ENCODE data around the gene SLC16A1. TPM values are rescaled to one million over a fixed set of nuclear protein-coding genes. Genes with fewer than 3 reads are reported as not detected.
A peak's percentile ranks its signal among the peaks of the same experiment; 100 is the strongest.

The SLC16A1 gene
- polyA plus RNA-seq, 1 of the 3 experiments (the other 2 are of a cell fraction), result 34.2 TPM

DNA sequence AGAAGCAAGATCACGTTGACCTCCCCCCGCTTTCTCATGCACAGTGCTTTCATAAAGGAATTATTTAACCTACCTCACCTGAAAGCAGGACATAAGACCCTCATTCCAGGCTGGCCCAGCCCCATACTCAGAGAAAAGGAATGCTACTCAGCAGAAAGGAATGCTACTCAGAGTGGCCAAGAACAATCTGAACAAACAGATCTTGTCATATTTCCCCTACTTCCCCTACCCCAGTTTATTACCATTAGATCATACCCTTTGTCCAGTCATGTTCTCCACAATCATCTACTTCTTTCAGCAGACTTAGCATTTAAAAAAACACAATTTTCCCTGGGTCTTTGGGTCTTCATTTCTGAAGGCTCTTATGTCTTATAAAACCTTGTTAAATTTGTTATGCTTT lies 89.8 kb downstream of the SLC16A1 start (continued):
- TF ChIP-seq, protein P1, sequence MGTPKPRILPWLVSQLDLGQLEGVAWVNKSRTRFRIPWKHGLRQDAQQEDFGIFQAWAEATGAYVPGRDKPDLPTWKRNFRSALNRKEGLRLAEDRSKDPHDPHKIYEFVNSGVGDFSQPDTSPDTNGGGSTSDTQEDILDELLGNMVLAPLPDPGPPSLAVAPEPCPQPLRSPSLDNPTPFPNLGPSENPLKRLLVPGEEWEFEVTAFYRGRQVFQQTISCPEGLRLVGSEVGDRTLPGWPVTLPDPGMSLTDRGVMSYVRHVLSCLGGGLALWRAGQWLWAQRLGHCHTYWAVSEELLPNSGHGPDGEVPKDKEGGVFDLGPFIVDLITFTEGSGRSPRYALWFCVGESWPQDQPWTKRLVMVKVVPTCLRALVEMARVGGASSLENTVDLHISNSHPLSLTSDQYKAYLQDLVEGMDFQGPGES (IDR thresholded peaks at IDR 0.05; ENCODE audit: low read depth, low read length), result no peak
- TF ChIP-seq MEF2A (IDR thresholded peaks at IDR 0.05; ENCODE audit: borderline replicate concordance, low read depth), result no peak
- no peak for TF ChIP-seq YY1 (IDR thresholded peaks at IDR 0.05; ENCODE audit: low read depth)
- no peak for TF ChIP-seq NRF1 (IDR thresholded peaks at IDR 0.05; ENCODE audit: low read depth, low read length)
- TF ChIP-seq POLR2AphosphoS5 (IDR thresholded peaks at IDR 0.05; ENCODE audit: low read depth, low read length), result no peak
- TF ChIP-seq NFIC (IDR thresholded peaks at IDR 0.05; ENCODE audit: borderline replicate concordance), result no peak
- 0 out of 2 replicates have a peak, but pooled peaks have one; percentile 40 for TF ChIP-seq TEAD4 (IDR thresholded peaks at IDR 0.05; ENCODE audit: borderline replicate concordance, insufficient read depth)
- TF ChIP-seq, protein P2, sequence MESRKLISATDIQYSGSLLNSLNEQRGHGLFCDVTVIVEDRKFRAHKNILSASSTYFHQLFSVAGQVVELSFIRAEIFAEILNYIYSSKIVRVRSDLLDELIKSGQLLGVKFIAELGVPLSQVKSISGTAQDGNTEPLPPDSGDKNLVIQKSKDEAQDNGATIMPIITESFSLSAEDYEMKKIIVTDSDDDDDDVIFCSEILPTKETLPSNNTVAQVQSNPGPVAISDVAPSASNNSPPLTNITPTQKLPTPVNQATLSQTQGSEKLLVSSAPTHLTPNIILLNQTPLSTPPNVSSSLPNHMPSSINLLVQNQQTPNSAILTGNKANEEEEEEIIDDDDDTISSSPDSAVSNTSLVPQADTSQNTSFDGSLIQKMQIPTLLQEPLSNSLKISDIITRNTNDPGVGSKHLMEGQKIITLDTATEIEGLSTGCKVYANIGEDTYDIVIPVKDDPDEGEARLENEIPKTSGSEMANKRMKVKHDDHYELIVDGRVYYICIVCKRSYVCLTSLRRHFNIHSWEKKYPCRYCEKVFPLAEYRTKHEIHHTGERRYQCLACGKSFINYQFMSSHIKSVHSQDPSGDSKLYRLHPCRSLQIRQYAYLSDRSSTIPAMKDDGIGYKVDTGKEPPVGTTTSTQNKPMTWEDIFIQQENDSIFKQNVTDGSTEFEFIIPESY (IDR thresholded peaks at IDR 0.05; ENCODE audit: borderline replicate concordance, low read depth), result no peak
- no peak for TF ChIP-seq FOXJ3 (CRISPR knock-in tag; IDR thresholded peaks at IDR 0.05)
- TF ChIP-seq MXI1 (IDR thresholded peaks at IDR 0.05; ENCODE audit: low read depth, low read length), result no peak
- TF ChIP-seq GABPA (IDR thresholded peaks at IDR 0.05; ENCODE audit: low read depth), result no peak
- TF ChIP-seq FOXM1 (IDR thresholded peaks at IDR 0.05; ENCODE audit: low read depth), result no peak
- TF ChIP-seq CHD2 (IDR thresholded peaks at IDR 0.05; ENCODE audit: low read length, partially characterized antibody), result no peak
- no peak for TF ChIP-seq RAD21 (IDR thresholded peaks at IDR 0.05; ENCODE audit: low read length)
- TF ChIP-seq RXRA (IDR thresholded peaks at IDR 0.05; ENCODE audit: borderline replicate concordance, low read depth), result no peak
- 0 out of 4 replicates have a peak, but pooled peaks of 1 of the 2 experiments have one; percentile 20 for TF ChIP-seq EP300 (IDR thresholded peaks at IDR 0.05; ENCODE audit: borderline replicate concordance in 1 of 2, low read depth in 1 of 2, low read length in 1 of 2)

DNA sequence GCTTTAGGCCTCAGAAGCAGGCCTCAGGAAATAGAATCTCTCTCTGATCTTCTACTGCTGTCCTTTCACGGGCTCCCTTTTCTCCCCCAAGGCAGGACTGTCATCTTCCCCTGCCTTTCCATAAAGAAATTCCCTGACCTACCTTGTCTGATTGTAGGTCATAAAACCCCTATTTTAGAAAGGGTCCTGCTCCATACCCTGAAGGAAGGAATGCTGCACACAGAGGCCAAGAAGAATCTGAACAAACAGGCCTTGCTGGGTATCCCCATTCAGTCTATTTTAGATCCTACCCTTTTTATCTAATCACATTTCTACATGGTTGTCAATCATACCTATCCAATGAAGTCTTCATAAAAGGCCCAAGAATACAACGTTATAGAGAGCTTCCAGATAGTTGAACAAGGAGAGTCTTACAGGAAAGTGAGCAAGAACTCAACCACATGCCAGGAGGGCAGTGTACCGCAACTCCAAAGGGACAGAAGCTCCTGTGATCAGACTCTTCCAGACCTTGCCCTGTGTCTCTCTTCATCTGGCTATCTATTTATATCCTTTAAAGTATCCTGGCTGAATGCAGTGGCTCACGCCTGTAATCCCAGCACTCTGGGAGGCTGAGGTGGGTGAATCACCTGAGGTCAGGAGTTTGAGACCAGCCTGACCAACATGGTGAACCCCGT lies 93.1 kb downstream of the SLC16A1 start:
- ChIA-PET POLR2A (no interaction called here), CTCF (no interaction called here)
- Histone ChIP-seq H3K9me2 (no peaks in the 10 kb centered on the region), H3K27ac (ENCODE audit: low read depth in 2 of 2, low read length in 1 of 2) (no peak overlapping the region), H3K36me3 (replicated peaks in 1 of 2; ENCODE audit: control insufficient read depth in 1 of 2, insufficient read depth in 2 of 2, low read length in 1 of 2) (no peaks in the 10 kb centered on the region), H2AFZ (ENCODE audit: low read depth) (0 out of 2 replicates have a peak overlapping the region, but pooled peaks have one; percentile 41), H3F3A (replicated peaks; ENCODE audit: insufficient read depth) (no peaks in the 10 kb centered on the region), H4K20me1 (ENCODE audit: insufficient read depth) (no peaks in the 10 kb centered on the region), H3K27me3 (ENCODE audit: insufficient read depth) (no peaks in the 10 kb centered on the region), H3K9ac (no peak overlapping the region), H3K9me3 (no peaks in the 10 kb centered on the region), H3K79me2 (ENCODE audit: insufficient read depth) (no peaks in the 10 kb centered on the region), H3K4me2 (no peak overlapping the region), H3K4me1 (ENCODE audit: control insufficient read depth in 1 of 2, insufficient read depth in 2 of 2, low read depth in 1 of 2, low read length in 1 of 2) (peaks cover 0 to 12% of the 10 kb centered on the region in 2 experiments; a peak in 2 of 4 replicates), H3K4me3 (ENCODE audit: low read depth in 2 of 2, low read length in 1 of 2) (no peak overlapping the region)
- WGBS (ENCODE audit: low lambda C conversion rate), result 96% methylated on average over 5 of the region's 5 CpGs
- no peak for DNase-seq
- no peak for TF ChIP-seq FOXJ3 (CRISPR knock-in tag; IDR thresholded peaks at IDR 0.05)
- no peak for TF ChIP-seq RCOR1 (IDR thresholded peaks at IDR 0.05; ENCODE audit: low read length)
- TF ChIP-seq RFX5 (IDR thresholded peaks at IDR 0.05; ENCODE audit: low read length), result no peak
- no peak for TF ChIP-seq FOSL2 (IDR thresholded peaks at IDR 0.05; ENCODE audit: borderline replicate concordance, low read depth)
- TF ChIP-seq EZH2phosphoT487 (IDR thresholded peaks at IDR 0.05; ENCODE audit: borderline replicate concordance, low read depth), result no peak
- TF ChIP-seq, protein P1 (IDR thresholded peaks at IDR 0.05; ENCODE audit: low read depth, low read length), result no peak
- TF ChIP-seq, protein P2 (IDR thresholded peaks at IDR 0.05; ENCODE audit: borderline replicate concordance, low read depth), result no peak
- TF ChIP-seq, protein P3, sequence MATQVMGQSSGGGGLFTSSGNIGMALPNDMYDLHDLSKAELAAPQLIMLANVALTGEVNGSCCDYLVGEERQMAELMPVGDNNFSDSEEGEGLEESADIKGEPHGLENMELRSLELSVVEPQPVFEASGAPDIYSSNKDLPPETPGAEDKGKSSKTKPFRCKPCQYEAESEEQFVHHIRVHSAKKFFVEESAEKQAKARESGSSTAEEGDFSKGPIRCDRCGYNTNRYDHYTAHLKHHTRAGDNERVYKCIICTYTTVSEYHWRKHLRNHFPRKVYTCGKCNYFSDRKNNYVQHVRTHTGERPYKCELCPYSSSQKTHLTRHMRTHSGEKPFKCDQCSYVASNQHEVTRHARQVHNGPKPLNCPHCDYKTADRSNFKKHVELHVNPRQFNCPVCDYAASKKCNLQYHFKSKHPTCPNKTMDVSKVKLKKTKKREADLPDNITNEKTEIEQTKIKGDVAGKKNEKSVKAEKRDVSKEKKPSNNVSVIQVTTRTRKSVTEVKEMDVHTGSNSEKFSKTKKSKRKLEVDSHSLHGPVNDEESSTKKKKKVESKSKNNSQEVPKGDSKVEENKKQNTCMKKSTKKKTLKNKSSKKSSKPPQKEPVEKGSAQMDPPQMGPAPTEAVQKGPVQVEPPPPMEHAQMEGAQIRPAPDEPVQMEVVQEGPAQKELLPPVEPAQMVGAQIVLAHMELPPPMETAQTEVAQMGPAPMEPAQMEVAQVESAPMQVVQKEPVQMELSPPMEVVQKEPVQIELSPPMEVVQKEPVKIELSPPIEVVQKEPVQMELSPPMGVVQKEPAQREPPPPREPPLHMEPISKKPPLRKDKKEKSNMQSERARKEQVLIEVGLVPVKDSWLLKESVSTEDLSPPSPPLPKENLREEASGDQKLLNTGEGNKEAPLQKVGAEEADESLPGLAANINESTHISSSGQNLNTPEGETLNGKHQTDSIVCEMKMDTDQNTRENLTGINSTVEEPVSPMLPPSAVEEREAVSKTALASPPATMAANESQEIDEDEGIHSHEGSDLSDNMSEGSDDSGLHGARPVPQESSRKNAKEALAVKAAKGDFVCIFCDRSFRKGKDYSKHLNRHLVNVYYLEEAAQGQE (IDR thresholded peaks at IDR 0.05; ENCODE audit: low read depth, low read length), result no peak
